ENCODE results near the gene ZNF621. TPM values are rescaled to one million over a fixed set of nuclear protein-coding genes. Genes with fewer than 3 reads are reported as not detected.

Gene ZNF621
- total RNA-seq, 1 donor from 2014 or later, result 27.0 TPM

GRCh38 chr3:40505599-40506462 lies 18.9 kb upstream of the ZNF621 start, which contains the start of gene ZNF620:
Gene ZNF620, plus strand, starts transcription at chr3:40506039. Its CDS starts 314 bp downstream, at chr3:40506353.
- peaks cover 29% of the 10 kb centered on the region for H3K4me1 Mint-ChIP-seq (ENCODE audit: low read depth)
- H3K27me3 Mint-ChIP-seq (ENCODE audit: low read depth), result no peaks in the 10 kb centered on the region
- peak; percentile 72 for TF ChIP-seq CTCF (IDR thresholded peaks at IDR 0.05)
- peaks cover 7% of the 10 kb centered on the region for H3K9me3 Mint-ChIP-seq (ENCODE audit: low read depth)
- peaks cover 6% of the 10 kb centered on the region for H3K36me3 Mint-ChIP-seq (ENCODE audit: low read depth)
- H3K4me3 Mint-ChIP-seq (ENCODE audit: unreplicated experiment), result peak within 1 kb of the TSS; percentile 87
- H3K27ac Mint-ChIP-seq (ENCODE audit: unreplicated experiment), result peak within 1 kb of the TSS; percentile 87
- no peak for DNase-seq (ENCODE audit: low spot score)

- Mint-ChIP-seq H3K9me3 (ENCODE audit: low read depth) (peaks cover 4% of the 10 kb centered on the region), H3K4me3 (ENCODE audit: unreplicated experiment) (no peak overlapping the region), H3K4me1 (ENCODE audit: low read depth) (peaks cover 17% of the 10 kb centered on the region), H3K27me3 (ENCODE audit: low read depth) (no peaks in the 10 kb centered on the region), H3K36me3 (ENCODE audit: low read depth) (peaks cover 6% of the 10 kb centered on the region), H3K27ac (ENCODE audit: unreplicated experiment) (no peak overlapping the region)
- DNase-seq (ENCODE audit: low spot score), result no peak
- TF ChIP-seq CTCF (IDR thresholded peaks at IDR 0.05), result no peak
Measured at GRCh38 chr3:40511031-40511718, 13.6 kb upstream of the ZNF621 start.

- Mint-ChIP-seq H3K27me3 (ENCODE audit: low read depth) (no peaks in the 10 kb centered on the region), H3K9me3 (ENCODE audit: low read depth) (peaks cover 3% of the 10 kb centered on the region), H3K27ac (ENCODE audit: unreplicated experiment) (peak overlapping the region; percentile 84), H3K4me3 (ENCODE audit: unreplicated experiment) (no peak overlapping the region), H3K4me1 (ENCODE audit: low read depth) (peaks cover 19% of the 10 kb centered on the region), H3K36me3 (ENCODE audit: low read depth) (no peaks in the 10 kb centered on the region)
- DNase-seq (ENCODE audit: low spot score), result no peak
- TF ChIP-seq CTCF (IDR thresholded peaks at IDR 0.05), result no peak
Measured at GRCh38 chr3:40516201-40516600, 8.6 kb upstream of the ZNF621 start.

GRCh38 chr3:40518067-40518466 lies 6.7 kb upstream of the ZNF621 start:
- H3K27ac Mint-ChIP-seq (ENCODE audit: unreplicated experiment), result no peak overlapping the region
- no peak overlapping the region for H3K4me3 Mint-ChIP-seq (ENCODE audit: unreplicated experiment)
- H3K27me3 Mint-ChIP-seq (ENCODE audit: low read depth), result no peaks in the 10 kb centered on the region
- peaks cover 3% of the 10 kb centered on the region for H3K9me3 Mint-ChIP-seq (ENCODE audit: low read depth)
- TF ChIP-seq CTCF (IDR thresholded peaks at IDR 0.05), result no peak
- DNase-seq (ENCODE audit: low spot score), result no peak
- H3K4me1 Mint-ChIP-seq (ENCODE audit: low read depth), result peaks cover 19% of the 10 kb centered on the region
- H3K36me3 Mint-ChIP-seq (ENCODE audit: low read depth), result no peaks in the 10 kb centered on the region

DNA sequence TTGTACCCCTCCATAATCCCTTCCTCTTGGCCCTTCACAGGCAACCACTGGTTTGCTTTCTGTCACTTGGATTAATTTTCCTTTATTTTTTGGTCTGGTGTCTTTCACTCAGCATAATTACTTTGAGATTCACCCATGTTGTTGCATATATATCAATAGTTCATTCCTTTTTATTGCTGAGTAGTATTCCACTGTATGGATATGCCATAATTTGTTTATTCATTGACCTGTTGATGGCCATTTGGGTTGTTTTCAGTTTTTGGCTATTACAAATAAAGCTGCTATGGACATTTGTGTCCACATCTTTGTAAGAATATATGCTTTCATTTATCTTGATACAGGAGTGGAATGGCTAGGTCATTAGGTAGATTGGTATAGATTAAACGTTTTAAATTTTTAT lies 5.9 kb upstream of the ZNF621 start:
- no peaks in the 10 kb centered on the region for H3K36me3 Mint-ChIP-seq (ENCODE audit: low read depth)
- H3K4me3 Mint-ChIP-seq (ENCODE audit: unreplicated experiment), result no peak overlapping the region
- TF ChIP-seq CTCF (IDR thresholded peaks at IDR 0.05), result no peak
- H3K27me3 Mint-ChIP-seq (ENCODE audit: low read depth), result no peaks in the 10 kb centered on the region
- peaks cover 3% of the 10 kb centered on the region for H3K9me3 Mint-ChIP-seq (ENCODE audit: low read depth)
- H3K4me1 Mint-ChIP-seq (ENCODE audit: low read depth), result peaks cover 20% of the 10 kb centered on the region
- no peak overlapping the region for H3K27ac Mint-ChIP-seq (ENCODE audit: unreplicated experiment)
- DNase-seq (ENCODE audit: low spot score), result no peak
